GM21786 (cell line): ENCODE measurements around the gene CYP2C9.
A peak's percentile ranks its signal among the peaks of the same experiment; 100 is the strongest.
"Not testable (repeated sequence)": the region's sequence is repeated elsewhere in the genome, so short reads cannot be mapped to it uniquely, and the experiment has no call there.

Source experiments
- ATAC-seq: cut with Tn5 transposase; IDR thresholded peaks from one replicate; pipeline ENCODE4 v1.9.1; 2021; ENCODE audit not compliant: unreplicated experiment

CYP2C9 gene

GRCh38 chr10:94938383-94938782 is at the start of gene CYP2C9:
Gene CYP2C9, plus strand, starts transcription at chr10:94938658. Its CDS starts 25 bp downstream, at chr10:94938683.
- ATAC-seq: no peak

DNA sequence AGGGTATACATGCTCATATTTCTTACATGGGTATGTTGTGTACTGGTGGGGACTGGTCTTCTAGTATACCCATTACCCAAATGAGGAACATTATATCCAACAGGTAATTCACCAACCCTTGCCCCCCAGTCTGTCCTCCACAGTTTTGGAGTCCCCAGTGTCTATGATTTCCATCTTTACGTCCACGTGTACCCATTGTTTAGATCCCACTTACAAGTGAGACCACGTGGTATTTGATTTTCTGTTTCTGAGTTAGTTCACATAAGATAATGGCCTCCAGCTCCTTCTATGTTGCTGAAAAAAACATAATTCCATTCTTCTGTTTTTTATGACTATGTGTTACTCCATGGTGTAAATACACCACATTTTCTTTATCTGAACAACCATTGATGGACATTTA is 49.3 kb upstream of the CYP2C9 start:
- no peak for ATAC-seq

GRCh38 chr10:94890264-94891022 is 48.0 kb upstream of the CYP2C9 start:
- no peak for ATAC-seq

GRCh38 chr10:94898414-94898813 is 40.0 kb upstream of the CYP2C9 start:
- not testable (repeated sequence) for ATAC-seq

GRCh38 chr10:94902080-94902479 is 36.4 kb upstream of the CYP2C9 start:
- ATAC-seq: no peak

- ATAC-seq: peak; percentile 56
These were observed 35.9 kb upstream of the CYP2C9 start for GRCh38 chr10:94902570-94902969.

DNA sequence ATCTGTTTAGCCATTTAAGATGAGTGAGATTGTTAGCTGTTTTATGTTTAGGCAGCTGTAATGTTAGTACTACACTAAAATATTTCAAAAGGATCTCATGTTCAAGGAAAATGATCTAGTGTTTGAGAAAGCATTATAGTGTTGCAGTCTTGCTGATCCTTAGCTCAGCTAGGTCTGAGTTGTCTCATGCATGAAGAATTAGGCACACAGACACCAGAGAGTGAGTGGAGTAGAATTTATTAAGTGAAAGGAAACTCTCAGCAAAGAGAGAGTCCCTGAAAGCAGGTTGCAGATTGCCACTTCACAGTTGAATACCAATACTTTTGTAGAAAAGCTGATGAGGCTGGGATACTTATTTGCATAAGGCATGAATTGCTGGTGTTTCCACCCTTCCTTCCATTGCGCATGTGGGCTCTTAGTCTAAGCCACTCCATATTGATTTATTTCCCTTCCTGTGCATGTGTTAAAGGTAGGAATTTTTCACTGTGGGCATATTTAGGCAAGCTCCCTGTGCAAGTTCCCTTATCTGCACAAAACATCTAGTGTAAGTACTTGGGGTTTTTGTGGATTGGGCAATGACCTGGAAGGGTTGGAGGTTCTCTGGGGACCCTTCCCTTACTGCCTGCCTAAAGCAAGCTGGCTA is 33.8 kb upstream of the CYP2C9 start:
- not testable (repeated sequence) for ATAC-seq

DNA sequence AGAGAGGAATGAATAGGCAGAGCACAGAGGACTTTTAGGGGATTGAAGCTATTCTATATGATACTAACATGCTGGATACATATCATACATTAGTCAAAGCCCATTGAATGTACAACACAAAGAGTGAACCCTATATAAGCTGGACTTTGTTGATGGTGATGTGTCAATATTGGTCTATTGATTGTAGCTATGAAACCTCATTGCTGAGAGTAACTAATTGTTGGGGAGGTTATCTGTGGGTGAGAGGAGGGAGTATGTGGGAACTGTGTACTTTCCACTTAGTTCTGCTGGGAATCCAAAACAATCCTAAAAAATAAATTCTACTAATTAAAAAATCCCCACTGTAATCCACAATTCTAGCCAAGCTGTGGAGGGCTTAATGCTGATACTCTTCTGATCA is 22.0 kb upstream of the CYP2C9 start:
- no peak for ATAC-seq

GRCh38 chr10:94936721-94937120 is 1.7 kb upstream of the CYP2C9 start:
- no peak for ATAC-seq

GRCh38 chr10:94943432-94944103 is 5.1 kb downstream of the CYP2C9 start:
- not testable (repeated sequence) for ATAC-seq

DNA sequence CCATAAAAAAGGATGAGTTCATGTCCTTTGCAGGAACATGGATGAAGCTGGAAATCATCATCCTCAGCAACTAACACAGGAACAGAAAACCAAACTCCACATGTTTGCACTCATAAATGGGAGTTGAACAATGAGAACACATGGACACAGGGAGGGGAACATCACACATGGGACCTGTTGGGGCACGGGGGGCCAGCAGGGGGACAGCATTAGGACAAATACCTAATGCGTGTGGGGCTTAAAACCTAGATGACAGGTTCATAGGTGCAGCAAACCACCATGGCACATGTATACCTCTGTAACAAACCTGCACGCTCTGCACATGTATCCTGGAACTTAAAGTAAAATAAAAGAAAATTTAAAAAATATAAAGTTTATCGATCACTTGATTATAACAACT is 7.7 kb downstream of the CYP2C9 start:
- ATAC-seq: not testable (repeated sequence)

GRCh38 chr10:94963901-94964300 is 25.4 kb downstream of the CYP2C9 start:
- ATAC-seq: no peak

- no peak for ATAC-seq
These were observed 45.1 kb downstream of the CYP2C9 start for GRCh38 chr10:94983555-94983954.

GRCh38 chr10:94989192-94989591 is 50.7 kb downstream of the CYP2C9 start:
- no peak for ATAC-seq

DNA sequence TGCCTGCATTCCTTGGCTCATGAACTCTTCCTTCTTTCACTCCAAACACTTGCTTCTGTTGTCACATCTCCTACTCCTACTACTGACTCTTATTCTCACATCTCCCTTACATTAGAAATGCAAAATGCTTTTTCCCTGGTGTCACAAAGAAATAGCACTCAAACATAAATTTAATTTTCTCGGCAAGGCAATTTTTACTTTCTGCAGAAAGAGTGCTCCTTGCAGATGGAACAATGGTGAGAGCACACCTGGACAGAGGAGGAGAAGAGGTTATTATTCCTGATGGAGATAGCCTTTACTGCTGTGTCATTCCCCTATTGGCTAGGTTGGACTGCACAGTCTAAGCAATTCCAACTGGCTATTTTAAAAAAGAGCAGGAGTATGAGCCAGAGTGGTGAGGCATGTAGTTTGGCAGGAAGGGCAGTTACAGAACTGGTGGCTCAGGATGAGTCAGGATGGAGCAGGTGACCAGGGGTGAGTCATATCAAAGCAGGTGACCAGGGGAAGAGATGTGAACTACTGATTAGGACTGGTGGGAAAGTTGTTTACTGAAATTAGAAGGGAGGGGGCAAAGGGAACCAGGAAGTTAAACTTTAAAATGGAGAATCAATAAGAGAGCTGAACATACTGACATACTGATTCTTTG is 52.9 kb downstream of the CYP2C9 start:
- ATAC-seq: no peak

DNA sequence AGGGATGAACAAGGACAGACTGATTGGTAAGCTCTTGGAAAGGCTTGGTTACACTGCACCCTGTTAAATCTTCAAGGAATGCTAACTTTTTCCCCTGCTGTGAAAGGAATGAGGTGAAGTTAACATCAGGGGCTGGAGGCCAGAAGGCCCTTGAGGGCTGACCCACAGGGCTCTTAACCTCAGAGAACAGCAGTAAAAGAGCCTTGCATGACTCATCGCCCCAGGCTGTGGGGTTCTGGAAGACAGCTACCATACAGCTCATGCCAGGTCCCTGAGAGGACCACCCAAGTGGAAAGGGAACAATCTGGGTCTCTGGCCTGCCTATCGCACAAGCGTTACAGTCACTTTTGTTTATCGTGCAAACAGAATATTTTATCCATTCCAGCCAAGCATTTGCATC is 54.4 kb downstream of the CYP2C9 start:
- no peak for ATAC-seq

GRCh38 chr10:94997741-94998174 is 59.3 kb downstream of the CYP2C9 start:
- no peak for ATAC-seq

- no peak for ATAC-seq
These were observed 88.0 kb downstream of the CYP2C9 start for GRCh38 chr10:95026461-95026860.

- no peak for ATAC-seq
These were observed 93.2 kb downstream of the CYP2C9 start for GRCh38 chr10:95031656-95032055.

GRCh38 chr10:95034401-95034800 is 95.9 kb downstream of the CYP2C9 start:
- ATAC-seq: no peak
